ENCODE results near the gene ZNF790.
A peak's percentile ranks its signal among the peaks of the same experiment; 100 is the strongest.

The ZNF790 gene

GRCh38 chr19:36847968-36848367 is 9.8 kb upstream of the ZNF790 start:
- TF ChIP-seq CTCF (IDR thresholded peaks at IDR 0.05; ENCODE audit: extremely low read depth, missing control alignments): no peak

GRCh38 chr19:36838784-36839324 is 667 bp upstream of the ZNF790 start:
- TF ChIP-seq CTCF (IDR thresholded peaks at IDR 0.05; ENCODE audit: extremely low read depth, missing control alignments): no peak
- no peak for DNase-seq (ENCODE audit: low spot score)

More at GRCh38 chr19:36847968-36848367, 9.8 kb upstream of the ZNF790 start:
- DNase-seq (ENCODE audit: low spot score): no peak

- peak; percentile 10 for DNase-seq (ENCODE audit: low spot score)
- TF ChIP-seq CTCF (IDR thresholded peaks at IDR 0.05; ENCODE audit: extremely low read depth, missing control alignments): no peak
Measured at GRCh38 chr19:36837176-36837905, 846 bp downstream of the ZNF790 start.

- no peak for TF ChIP-seq CTCF (IDR thresholded peaks at IDR 0.05; ENCODE audit: extremely low read depth, missing control alignments)
- no peak for DNase-seq (ENCODE audit: low spot score)
Measured at GRCh38 chr19:36833430-36833829, 4.8 kb downstream of the ZNF790 start.

GRCh38 chr19:36821758-36822157 is 16.4 kb downstream of the ZNF790 start:
- no peak for DNase-seq (ENCODE audit: low spot score)
- no peak for TF ChIP-seq CTCF (IDR thresholded peaks at IDR 0.05; ENCODE audit: extremely low read depth, missing control alignments)

GRCh38 chr19:36819130-36819630 is 19.0 kb downstream of the ZNF790 start:
- no peak for TF ChIP-seq CTCF (IDR thresholded peaks at IDR 0.05; ENCODE audit: extremely low read depth, missing control alignments)
- no peak for DNase-seq (ENCODE audit: low spot score)

GRCh38 chr19:36807029-36807428 is 31.2 kb downstream of the ZNF790 start:
- no peak for TF ChIP-seq CTCF (IDR thresholded peaks at IDR 0.05; ENCODE audit: extremely low read depth, missing control alignments)

More at GRCh38 chr19:36807029-36807428, 31.2 kb downstream of the ZNF790 start:
- DNase-seq (ENCODE audit: low spot score): no peak
